NK-92 (cell line): ENCODE measurements around the gene RBFOX1.

Source experiments
- DNase-seq: peaks from one replicate; lab custom pipeline; 2025; ENCODE audit not compliant: unreplicated experiment; lab: John Stamatoyannopoulos, UW

Gene RBFOX1

GRCh38 chr16:7590934-7591333, 258.3 kb downstream of the RBFOX1 start:
- no peak for DNase-seq

GRCh38 chr16:7596308-7596707, 263.7 kb downstream of the RBFOX1 start:
- DNase-seq = no peak

- no peak for DNase-seq
Observed at GRCh38 chr16:7597677-7598076, 265.0 kb downstream of the RBFOX1 start.

- DNase-seq = no peak
Observed at GRCh38 chr16:7601100-7601499, 268.5 kb downstream of the RBFOX1 start.

GRCh38 chr16:7602291-7602950, 269.8 kb downstream of the RBFOX1 start:
- no peak for DNase-seq

- DNase-seq = no peak
Observed at GRCh38 chr16:7605812-7606211, 273.2 kb downstream of the RBFOX1 start.

GRCh38 chr16:7612671-7613070, 280.0 kb downstream of the RBFOX1 start:
- no peak for DNase-seq

- no peak for DNase-seq
Observed at GRCh38 chr16:7613518-7613917, 280.9 kb downstream of the RBFOX1 start.

- DNase-seq = no peak
Observed at GRCh38 chr16:7614021-7614795, 281.6 kb downstream of the RBFOX1 start.

GRCh38 chr16:7615565-7615964, 282.9 kb downstream of the RBFOX1 start:
- no peak for DNase-seq

GRCh38 chr16:7624871-7625766, 292.5 kb downstream of the RBFOX1 start:
- DNase-seq = no peak

- DNase-seq = no peak
Observed at GRCh38 chr16:7628981-7629380, 296.3 kb downstream of the RBFOX1 start.

- DNase-seq = no peak
Observed at GRCh38 chr16:7629571-7629970, 296.9 kb downstream of the RBFOX1 start.

GRCh38 chr16:7637446-7637845, 304.8 kb downstream of the RBFOX1 start:
- no peak for DNase-seq

- DNase-seq = no peak
Observed at GRCh38 chr16:7638306-7638705, 305.7 kb downstream of the RBFOX1 start.

- no peak for DNase-seq
Observed at GRCh38 chr16:7640334-7640733, 307.7 kb downstream of the RBFOX1 start.

GRCh38 chr16:7644176-7644575, 311.5 kb downstream of the RBFOX1 start:
- no peak for DNase-seq

- DNase-seq = no peak
Observed at GRCh38 chr16:7644811-7645210, 312.2 kb downstream of the RBFOX1 start.

- DNase-seq = no peak
Observed at GRCh38 chr16:7646821-7647500, 314.3 kb downstream of the RBFOX1 start.

GRCh38 chr16:7650431-7650830, 317.8 kb downstream of the RBFOX1 start:
- no peak for DNase-seq
